ENCODE data around the gene FKBP8. TPM values are rescaled to one million over a fixed set of nuclear protein-coding genes. Genes with fewer than 3 reads are reported as not detected.
A peak's percentile ranks its signal among the peaks of the same experiment; 100 is the strongest.

Gene FKBP8
- total and polyA plus RNA-seq, 2 of the 4 experiments (the other 2 are of a cell fraction): 153 to 289 TPM

GRCh38 chr19:18571564-18572344 lies 28.4 kb upstream of the FKBP8 start, which contains the start of gene UBA52:
UBA52 (plus strand) TSS chr19:18571857; CDS start chr19:18573301, 1,444 bp downstream.
- intact Hi-C loops (cut with micrococcal nuclease): loop anchor here (1.0 to 5.0 kb wide), 3 partner anchors 104 to 276 kb away; no protein-coding TSS in a partner anchor
- peak within 1 kb of the TSS; percentile 51 for H2BK5ac ChIP-seq (ENCODE audit: low read depth, low read length, poor library complexity, severe bottlenecking)
- no TSS peak for BruUV-seq (replicated peaks)
- peak within 1 kb of the TSS; percentile 95 for H2AFZ ChIP-seq (replicated peaks; ENCODE audit: low read length, poor library complexity)
- H4K91ac ChIP-seq (ENCODE audit: insufficient read depth, low read depth, low read length): peak within 1 kb of the TSS; percentile 82
- DNase-seq: peak; percentile 96
- in situ Hi-C loops (cut with MboI; ENCODE audit: low sequenced_read_pairs): loop anchor here (10.0 kb wide), 1 partner anchor 117 kb away; no protein-coding TSS in a partner anchor
- no peaks in the 10 kb centered on the region for H3K9me3 ChIP-seq (ENCODE audit: control insufficient read depth, insufficient read depth, low read length)
- H3K79me1 ChIP-seq (ENCODE audit: low read depth in 1 of 2, low read length in 2 of 2): peaks cover 18 to 44% of the 10 kb centered on the region in 2 experiments; a peak in 3 of 4 replicates
- H3K18ac ChIP-seq (ENCODE audit: low read depth, low read length): no peak within 1 kb of the TSS
- H2AK9ac ChIP-seq (replicated peaks; ENCODE audit: low read depth, low read length, poor library complexity): peak within 1 kb of the TSS; percentile 98
- peak within 1 kb of the TSS; percentile 95 for H3K23ac ChIP-seq (ENCODE audit: low read depth, low read length)
- H3K9me1 ChIP-seq (ENCODE audit: insufficient read depth, low read length): peaks cover 11% of the 10 kb centered on the region
- H3K4ac ChIP-seq (ENCODE audit: low read depth, low read length): peak within 1 kb of the TSS; percentile 84
- H3K4me2 ChIP-seq (ENCODE audit: low read depth, low read length): peak within 1 kb of the TSS; percentile 97
- H4K8ac ChIP-seq (ENCODE audit: low read depth in 2 of 2, low read length in 2 of 2): peak within 1 kb of the TSS; percentile 71 to 81; a peak in 3 of 4 replicates
- peak within 1 kb of the TSS; percentile 36; the same call in 1 of the 2 replicates for H2BK20ac ChIP-seq (ENCODE audit: low read depth, low read length)
- H3K4me3 ChIP-seq (ENCODE audit: insufficient read depth, low read depth, low read length): peak within 1 kb of the TSS; percentile 85
- H2BK120ac ChIP-seq (ENCODE audit: low read depth, low read length): peak within 1 kb of the TSS; percentile 28; the same call in 1 of the 2 replicates
- POLR2A ChIA-PET (ENCODE audit: unreplicated experiment): interaction anchor here (0.6 to 1.0 kb wide), 4 partner anchors 9 to 215 kb away, joined by 3 to 5 read pairs (median 4); no protein-coding TSS in a partner anchor
- peak within 1 kb of the TSS; percentile 65 for H3K27ac ChIP-seq (ENCODE audit: insufficient read depth, low read length)
- H3K9ac ChIP-seq (ENCODE audit: low read depth, low read length): peak within 1 kb of the TSS; percentile 91
- H3K27me3 ChIP-seq (ENCODE audit: control insufficient read depth, insufficient read depth, low read length): no peaks in the 10 kb centered on the region
- peak within 1 kb of the TSS; percentile 94 for H2AK5ac ChIP-seq (ENCODE audit: low read depth, low read length)
- 1% methylated on average over 57 of the region's 75 CpGs; no CpG with 5 or more reads in 1 of the 2 experiments for WGBS, 2 experiments (ENCODE audit: extremely low coverage in 2 of 2, insufficient read length in 1 of 2)
- H3K4me1 ChIP-seq (ENCODE audit: control insufficient read depth, insufficient read depth, low read length): peaks cover 10% of the 10 kb centered on the region
- ATAC-seq (ENCODE audit: low read depth): peak; percentile 97
- CTCF ChIA-PET: interaction anchor here (1.5 kb wide), 1 partner anchor 118 kb away, joined by 3 read pairs; no protein-coding TSS in a partner anchor
- peak within 1 kb of the TSS; percentile 93 for H3K14ac ChIP-seq (replicated peaks; ENCODE audit: low read depth, low read length)
- TF ChIP-seq ELK1 (IDR thresholded peaks at IDR 0.05; ENCODE audit: borderline replicate concordance, low read depth, low read length): no peak
- no peak for TF ChIP-seq MAFK (IDR thresholded peaks at IDR 0.05; ENCODE audit: low read depth, low read length)
- TF ChIP-seq CEBPB (IDR thresholded peaks at IDR 0.05; ENCODE audit: low read depth, low read length): peak; percentile 73
- peak; percentile 35 for TF ChIP-seq SMC3 (IDR thresholded peaks at IDR 0.05; ENCODE audit: low read depth, low read length)
- no peak for TF ChIP-seq CHD1 (IDR thresholded peaks at IDR 0.05; ENCODE audit: low read depth, low read length)
- peak; percentile 96 for TF ChIP-seq POLR2A (IDR thresholded peaks at IDR 0.05; ENCODE audit: low read depth, low read length)
- peak; percentile 97 for TF ChIP-seq MAZ (IDR thresholded peaks at IDR 0.05; ENCODE audit: borderline replicate concordance, low read depth, low read length)
- peak; percentile 96 for TF ChIP-seq USF2 (IDR thresholded peaks at IDR 0.05; ENCODE audit: low read depth, low read length)
- peak; percentile 97 for TF ChIP-seq MXI1 (IDR thresholded peaks at IDR 0.05; ENCODE audit: borderline replicate concordance, low read depth, low read length)
- no peak for TF ChIP-seq RAD21 (IDR thresholded peaks at IDR 0.05; ENCODE audit: low read length)
- TF ChIP-seq BHLHE40 (IDR thresholded peaks at IDR 0.05; ENCODE audit: low read depth, low read length): peak; percentile 88
- TF ChIP-seq RCOR1 (IDR thresholded peaks at IDR 0.05; ENCODE audit: insufficient replicate concordance, low read length): no peak
- no peak for TF ChIP-seq RFX5 (IDR thresholded peaks at IDR 0.05; ENCODE audit: low read depth, low read length)
- no peak for TF ChIP-seq NFE2L2 (IDR thresholded peaks at IDR 0.05; ENCODE audit: low read depth, low read length)
- TF ChIP-seq FOS (IDR thresholded peaks at IDR 0.05; ENCODE audit: low read depth, low read length): no peak
- peak within 1 kb of the TSS; percentile 49; the same call in 1 of the 3 replicates for H2BK15ac ChIP-seq (ENCODE audit: low read depth, low read length)
- dilution Hi-C loops (cut with HindIII; ENCODE audit: low sequenced_read_pairs, unreplicated experiment): no loop called here
- peaks cover 46% of the 10 kb centered on the region for H4K20me1 ChIP-seq (ENCODE audit: insufficient read depth, low read length)
- peak within 1 kb of the TSS; percentile 86 for H3K56ac ChIP-seq (ENCODE audit: extremely low read depth, insufficient read depth, low read length)
- peaks cover 52% of the 10 kb centered on the region for H3K36me3 ChIP-seq (ENCODE audit: control insufficient read depth, insufficient read depth, low read length)
- peak within 1 kb of the TSS; percentile 23 for H4K5ac ChIP-seq (ENCODE audit: low read depth, low read length)

Data from IMR-90 (cell line).